OCI-LY3 (cell line): ENCODE measurements around the gene GIMAP8.

Experiments used
- EZH2phosphoT487 ChIP-seq: fragments of 200-600 bp; shearing (Covaris generic); IDR thresholded peaks from 2 replicates; pipeline ENCODE4 v1.6.1; 2018; ENCODE audit warnings: antibody characterized with exemption, mixed run types, low read depth
- TF ChIP-seq, protein P1 (sequence below): fragments of 200-600, 300-600 bp; sonication (generic); IDR thresholded peaks from 2 replicates; pipeline ENCODE4 v1.5.1; 2014; ENCODE audit warnings: antibody characterized with exemption, low read length, low read depth

GRCh38 chr7:150441524-150441923 lies 8.9 kb upstream of the GIMAP8 start:
- TF ChIP-seq, protein P1, sequence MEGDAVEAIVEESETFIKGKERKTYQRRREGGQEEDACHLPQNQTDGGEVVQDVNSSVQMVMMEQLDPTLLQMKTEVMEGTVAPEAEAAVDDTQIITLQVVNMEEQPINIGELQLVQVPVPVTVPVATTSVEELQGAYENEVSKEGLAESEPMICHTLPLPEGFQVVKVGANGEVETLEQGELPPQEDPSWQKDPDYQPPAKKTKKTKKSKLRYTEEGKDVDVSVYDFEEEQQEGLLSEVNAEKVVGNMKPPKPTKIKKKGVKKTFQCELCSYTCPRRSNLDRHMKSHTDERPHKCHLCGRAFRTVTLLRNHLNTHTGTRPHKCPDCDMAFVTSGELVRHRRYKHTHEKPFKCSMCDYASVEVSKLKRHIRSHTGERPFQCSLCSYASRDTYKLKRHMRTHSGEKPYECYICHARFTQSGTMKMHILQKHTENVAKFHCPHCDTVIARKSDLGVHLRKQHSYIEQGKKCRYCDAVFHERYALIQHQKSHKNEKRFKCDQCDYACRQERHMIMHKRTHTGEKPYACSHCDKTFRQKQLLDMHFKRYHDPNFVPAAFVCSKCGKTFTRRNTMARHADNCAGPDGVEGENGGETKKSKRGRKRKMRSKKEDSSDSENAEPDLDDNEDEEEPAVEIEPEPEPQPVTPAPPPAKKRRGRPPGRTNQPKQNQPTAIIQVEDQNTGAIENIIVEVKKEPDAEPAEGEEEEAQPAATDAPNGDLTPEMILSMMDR: no peak
- no peak for TF ChIP-seq EZH2phosphoT487
